ENCODE measurements around the gene APOBEC3G.
"Not testable (repeated sequence)": the region's sequence is repeated elsewhere in the genome, so short reads cannot be mapped to it uniquely, and the experiment has no call there.

APOBEC3G gene

GRCh38 chr22:39068033-39068785, 8.9 kb upstream of the APOBEC3G start:
- DNase-seq: no peak

- DNase-seq: no peak
Observed at GRCh38 chr22:39070186-39070585, 6.9 kb upstream of the APOBEC3G start.

GRCh38 chr22:39072581-39072981, 4.5 kb upstream of the APOBEC3G start:
- DNase-seq: not testable (repeated sequence)

GRCh38 chr22:39073981-39074380, 3.1 kb upstream of the APOBEC3G start:
- no peak for DNase-seq

- peak; percentile 35 for DNase-seq
Observed at GRCh38 chr22:39076155-39077025, 685 bp upstream of the APOBEC3G start.

- DNase-seq: not testable (repeated sequence)
Observed at GRCh38 chr22:39077912-39078311, 837 bp downstream of the APOBEC3G start.

- no peak for DNase-seq
Observed at GRCh38 chr22:39078329-39078728, 1.3 kb downstream of the APOBEC3G start.

- not testable (repeated sequence) for DNase-seq
Observed at GRCh38 chr22:39079054-39079637, 2.1 kb downstream of the APOBEC3G start.

- no peak for DNase-seq
Observed at GRCh38 chr22:39080052-39080762, 3.1 kb downstream of the APOBEC3G start.

- no peak for DNase-seq
Observed at GRCh38 chr22:39081016-39081415, 3.9 kb downstream of the APOBEC3G start.

- DNase-seq: no peak
Observed at GRCh38 chr22:39081598-39081997, 4.5 kb downstream of the APOBEC3G start.

GRCh38 chr22:39083212-39084165, 6.4 kb downstream of the APOBEC3G start:
- DNase-seq: no peak

GRCh38 chr22:39084666-39085065, 7.6 kb downstream of the APOBEC3G start:
- no peak for DNase-seq

GRCh38 chr22:39087098-39087497, 10.0 kb downstream of the APOBEC3G start:
- no peak for DNase-seq

- peak; percentile 59 for DNase-seq
Observed at GRCh38 chr22:39087881-39088684, 11.0 kb downstream of the APOBEC3G start.

- no peak for DNase-seq
Observed at GRCh38 chr22:39088685-39089032, 11.6 kb downstream of the APOBEC3G start.

GRCh38 chr22:39089928-39090327, 12.9 kb downstream of the APOBEC3G start:
- no peak for DNase-seq

- DNase-seq: no peak
Observed at GRCh38 chr22:39090426-39091064, 13.5 kb downstream of the APOBEC3G start.

GRCh38 chr22:39091126-39092081, 14.3 kb downstream of the APOBEC3G start:
- no peak for DNase-seq
